ENCODE data around the gene C1orf35.

GRCh38 chr1:228140724-228141225, 37.6 kb upstream of the C1orf35 start:
- TF ChIP-seq, protein P1, sequence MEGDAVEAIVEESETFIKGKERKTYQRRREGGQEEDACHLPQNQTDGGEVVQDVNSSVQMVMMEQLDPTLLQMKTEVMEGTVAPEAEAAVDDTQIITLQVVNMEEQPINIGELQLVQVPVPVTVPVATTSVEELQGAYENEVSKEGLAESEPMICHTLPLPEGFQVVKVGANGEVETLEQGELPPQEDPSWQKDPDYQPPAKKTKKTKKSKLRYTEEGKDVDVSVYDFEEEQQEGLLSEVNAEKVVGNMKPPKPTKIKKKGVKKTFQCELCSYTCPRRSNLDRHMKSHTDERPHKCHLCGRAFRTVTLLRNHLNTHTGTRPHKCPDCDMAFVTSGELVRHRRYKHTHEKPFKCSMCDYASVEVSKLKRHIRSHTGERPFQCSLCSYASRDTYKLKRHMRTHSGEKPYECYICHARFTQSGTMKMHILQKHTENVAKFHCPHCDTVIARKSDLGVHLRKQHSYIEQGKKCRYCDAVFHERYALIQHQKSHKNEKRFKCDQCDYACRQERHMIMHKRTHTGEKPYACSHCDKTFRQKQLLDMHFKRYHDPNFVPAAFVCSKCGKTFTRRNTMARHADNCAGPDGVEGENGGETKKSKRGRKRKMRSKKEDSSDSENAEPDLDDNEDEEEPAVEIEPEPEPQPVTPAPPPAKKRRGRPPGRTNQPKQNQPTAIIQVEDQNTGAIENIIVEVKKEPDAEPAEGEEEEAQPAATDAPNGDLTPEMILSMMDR (IDR thresholded peaks at IDR 0.05): no peak
- no peak for TF ChIP-seq POLR2A (IDR thresholded peaks at IDR 0.05)
- no peak for TF ChIP-seq POLR2AphosphoS5 (IDR thresholded peaks at IDR 0.05)
- TF ChIP-seq EP300 (IDR thresholded peaks at IDR 0.05): no peak
